COLO668 (cell line): ENCODE measurements around the gene CALCOCO1.
"Not testable (repeated sequence)": the region's sequence is repeated elsewhere in the genome, so short reads cannot be mapped to it uniquely, and the experiment has no call there.

Source experiments
- DNase-seq: peaks from one replicate; lab custom pipeline; 2025; ENCODE audit not compliant: unreplicated experiment; lab: John Stamatoyannopoulos, UW

Gene CALCOCO1

GRCh38 chr12:53734425-53734824 is 7.2 kb upstream of the CALCOCO1 start:
- DNase-seq = no peak

GRCh38 chr12:53733807-53734200 is 6.6 kb upstream of the CALCOCO1 start:
- no peak for DNase-seq

DNA sequence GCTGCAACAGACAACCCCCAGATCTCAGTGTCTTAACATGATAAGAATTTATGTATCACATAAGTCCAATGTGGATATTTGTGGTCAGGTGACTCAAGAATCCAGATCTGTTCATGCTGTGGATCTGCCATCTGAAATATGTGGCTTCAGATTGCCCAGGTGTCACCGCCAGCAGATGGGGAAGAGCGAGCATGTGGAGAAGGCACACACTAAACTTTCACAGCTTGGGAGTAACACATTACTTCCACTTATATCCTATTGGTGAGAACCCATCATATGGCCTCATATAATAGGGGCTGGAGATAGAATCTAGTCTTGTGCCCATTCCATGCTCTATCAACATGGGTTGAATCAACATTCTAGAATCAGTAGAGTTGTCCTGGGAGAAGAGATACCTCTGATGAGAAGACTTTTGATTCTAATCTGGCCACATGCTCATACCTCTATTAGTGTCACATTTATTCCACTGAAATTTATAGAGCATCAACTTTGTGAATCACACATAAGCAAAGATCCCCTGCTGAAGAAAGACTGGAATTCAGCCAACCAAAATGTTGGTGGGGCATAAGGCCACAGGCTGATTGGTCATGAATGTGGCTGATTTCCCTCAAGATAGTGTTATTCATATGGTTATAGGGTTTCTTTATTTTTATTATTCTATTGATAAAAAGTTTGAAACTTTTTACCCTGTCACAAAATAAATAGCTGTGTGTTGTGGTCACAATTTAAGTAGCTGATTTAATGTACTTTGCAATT is 6.0 kb upstream of the CALCOCO1 start:
- DNase-seq = no peak

GRCh38 chr12:53729644-53730043 is 2.4 kb upstream of the CALCOCO1 start:
- DNase-seq = no peak

DNA sequence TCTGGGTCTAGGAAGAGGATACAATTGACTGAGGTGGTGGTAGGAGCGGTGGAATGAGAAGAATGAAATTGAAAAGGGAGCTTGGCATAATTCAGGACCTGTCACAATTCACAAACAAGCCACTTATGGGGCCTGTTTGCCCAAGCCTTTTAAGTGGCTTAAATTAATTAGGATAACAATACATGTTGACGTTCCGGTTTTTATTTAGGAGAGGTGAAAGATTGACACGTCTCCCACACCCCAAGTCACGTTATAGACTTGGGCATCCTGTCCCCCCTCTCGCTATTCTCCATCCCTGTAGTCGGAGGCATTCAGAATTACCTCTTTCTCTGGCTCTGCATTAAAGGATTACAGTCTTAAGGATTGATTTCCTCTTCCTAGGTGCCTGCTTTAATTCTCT is 954 bp upstream of the CALCOCO1 start:
- DNase-seq = no peak

- no peak for DNase-seq
Observed at GRCh38 chr12:53726946-53727309, 324 bp downstream of the CALCOCO1 start.

DNA sequence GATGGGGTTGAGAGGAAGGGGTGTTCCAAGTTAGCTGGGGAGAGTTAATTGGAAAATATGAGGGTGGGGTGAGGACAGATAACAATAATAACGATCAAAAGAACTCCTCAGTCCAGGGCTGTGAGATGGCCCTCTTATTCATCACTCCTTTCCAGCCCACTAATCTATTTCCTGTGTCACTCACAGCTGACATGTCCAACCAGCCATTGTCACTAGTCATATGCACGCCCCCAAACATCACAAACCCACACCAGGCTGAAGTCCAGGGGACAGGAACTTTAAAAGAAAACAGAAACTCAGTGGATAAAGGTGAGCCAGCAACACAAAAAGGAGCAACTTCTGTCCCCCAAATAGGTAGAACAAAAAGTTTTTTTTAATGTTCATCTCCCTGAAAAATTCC is 911 bp downstream of the CALCOCO1 start:
- no peak for DNase-seq

DNA sequence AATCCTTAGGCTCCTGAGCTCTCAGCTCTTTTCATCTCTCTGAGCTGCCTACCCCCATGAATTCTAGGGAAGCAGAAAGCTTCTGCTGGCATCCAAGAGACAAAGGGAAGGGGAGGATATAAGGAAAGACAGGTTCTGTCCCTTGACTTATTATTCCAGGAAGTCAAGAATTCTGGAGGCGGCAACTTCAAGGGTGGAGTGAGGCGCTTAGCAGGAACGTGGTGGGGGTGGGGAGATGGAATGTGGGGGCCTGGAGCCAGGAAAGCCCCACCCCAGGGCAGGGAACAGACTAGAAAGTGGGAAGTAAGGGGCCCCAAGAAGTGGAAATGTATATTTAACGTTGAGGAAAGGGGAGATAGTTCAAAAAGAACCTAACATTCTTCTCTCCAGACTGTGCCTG is 1.4 kb downstream of the CALCOCO1 start:
- no peak for DNase-seq

DNA sequence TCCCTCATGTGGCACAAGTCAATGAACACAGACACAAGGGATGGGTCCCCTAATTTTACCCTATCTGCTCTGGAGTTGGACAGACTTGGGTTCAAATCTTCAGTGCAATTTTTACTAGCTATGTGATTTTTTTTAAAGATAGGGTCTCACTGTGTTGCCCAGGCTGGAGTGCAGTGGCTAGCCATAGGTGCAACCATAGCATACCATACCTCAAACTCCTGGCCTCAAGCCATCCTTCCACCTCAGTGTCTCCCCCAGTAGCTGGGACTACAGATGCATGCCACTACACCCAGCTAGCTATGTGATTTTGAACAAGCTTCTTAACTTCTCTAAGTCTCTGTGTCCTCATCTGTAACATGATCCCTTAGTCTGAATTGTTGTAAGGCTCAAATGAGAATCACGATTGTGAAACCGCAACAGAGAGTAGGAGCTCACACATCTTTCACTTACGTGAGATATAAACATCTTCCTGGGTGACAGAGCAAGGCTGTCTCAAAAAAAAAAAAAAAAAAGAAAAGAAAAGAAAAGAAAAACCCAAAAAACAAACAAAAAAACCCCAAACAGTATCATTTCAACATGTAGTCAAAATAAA is 4.7 kb downstream of the CALCOCO1 start:
- no peak for DNase-seq

GRCh38 chr12:53720946-53721345 is 6.3 kb downstream of the CALCOCO1 start:
- DNase-seq = no peak

GRCh38 chr12:53719649-53720048 is 7.6 kb downstream of the CALCOCO1 start:
- DNase-seq = no peak

GRCh38 chr12:53718567-53718966 is 8.7 kb downstream of the CALCOCO1 start:
- not testable (repeated sequence) for DNase-seq

DNA sequence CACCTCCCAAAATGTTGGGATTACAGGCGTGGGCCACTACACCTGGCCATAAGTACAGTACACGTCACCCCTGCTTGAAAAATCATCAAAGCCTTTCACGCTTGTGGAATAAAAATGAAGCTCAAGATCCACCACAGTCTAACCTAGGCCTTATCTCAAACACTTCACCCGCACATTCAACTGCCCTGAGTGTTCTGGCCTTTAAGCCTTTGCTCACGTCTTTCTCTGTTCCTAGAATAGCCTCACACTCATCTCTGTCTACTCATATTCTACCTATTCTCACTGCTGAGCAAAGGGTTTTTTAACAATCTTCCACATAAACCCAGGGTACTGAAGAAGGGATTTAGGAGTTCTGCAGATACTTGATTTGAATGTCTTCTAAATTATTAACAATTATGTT is 9.9 kb downstream of the CALCOCO1 start:
- no peak for DNase-seq

DNA sequence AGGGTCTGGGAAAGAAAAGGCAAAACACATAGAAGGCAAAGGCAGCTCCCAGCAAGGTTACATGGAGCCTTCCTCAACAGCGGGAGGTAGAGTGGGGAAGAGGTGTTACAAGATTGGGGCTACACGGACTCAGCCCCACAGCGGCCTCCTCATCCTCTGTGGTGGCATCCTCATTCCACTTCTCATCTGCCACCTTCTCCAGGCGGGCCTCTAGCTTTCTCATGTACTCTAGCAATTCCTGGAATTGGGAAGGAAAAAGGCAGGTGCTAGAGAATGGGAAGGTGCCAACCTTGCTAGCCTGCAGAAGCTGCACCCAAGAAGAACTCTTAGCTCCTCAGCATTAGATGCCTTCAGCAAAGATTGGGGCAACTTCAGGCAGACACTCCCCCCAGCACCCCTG is 13.2 kb downstream of the CALCOCO1 start:
- DNase-seq = no peak

DNA sequence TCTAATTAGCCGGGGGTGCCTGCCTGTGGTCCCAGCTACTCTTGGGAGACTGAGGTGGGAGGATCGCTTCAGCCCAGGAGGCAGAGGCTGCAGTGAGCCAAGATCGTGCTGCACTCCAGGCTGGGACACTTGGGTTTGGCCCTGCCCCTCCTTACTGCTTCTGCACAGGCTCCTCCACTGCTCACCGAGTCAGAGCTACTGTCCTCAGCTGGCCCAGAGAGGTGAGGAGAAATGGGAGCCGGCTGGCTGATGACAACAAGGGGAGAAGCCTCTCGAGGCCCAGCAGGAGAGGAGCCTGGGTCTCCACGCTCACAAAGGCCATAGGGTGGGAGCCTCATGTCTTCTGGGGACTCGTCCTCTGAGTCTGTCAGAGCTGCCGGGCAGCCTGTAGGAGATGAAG is 13.7 kb downstream of the CALCOCO1 start:
- DNase-seq = no peak

DNA sequence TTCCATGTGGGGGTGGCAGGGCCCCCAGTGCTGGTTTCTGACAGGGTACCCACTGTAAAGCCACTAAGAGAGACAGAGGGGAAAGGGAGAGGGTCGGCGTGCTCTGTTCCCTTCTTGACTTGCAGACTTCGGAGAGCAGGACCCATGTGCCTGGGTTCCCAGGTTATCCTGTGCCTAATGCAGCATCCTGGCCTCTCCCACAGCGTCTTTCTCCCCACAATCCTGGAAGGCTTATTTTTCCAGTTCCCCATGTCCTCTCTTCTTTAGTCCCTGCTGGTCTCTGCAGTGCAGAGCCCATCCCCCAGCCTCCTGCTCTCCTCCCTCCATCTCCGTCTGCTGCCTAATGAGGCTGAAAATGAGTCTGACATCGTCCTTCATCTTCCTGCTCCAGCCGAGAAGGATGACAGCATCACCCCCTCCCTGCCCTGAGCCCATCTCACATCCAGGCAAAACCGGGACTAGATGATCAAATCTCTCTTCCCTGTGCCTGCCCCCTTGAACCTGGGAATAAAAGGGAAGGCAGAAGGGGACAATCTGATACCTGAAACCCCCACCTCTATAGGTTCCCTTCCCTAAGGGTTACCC is 15.1 kb downstream of the CALCOCO1 start:
- no peak for DNase-seq

- DNase-seq = no peak
Observed at GRCh38 chr12:53710091-53710490, 17.2 kb downstream of the CALCOCO1 start.

DNA sequence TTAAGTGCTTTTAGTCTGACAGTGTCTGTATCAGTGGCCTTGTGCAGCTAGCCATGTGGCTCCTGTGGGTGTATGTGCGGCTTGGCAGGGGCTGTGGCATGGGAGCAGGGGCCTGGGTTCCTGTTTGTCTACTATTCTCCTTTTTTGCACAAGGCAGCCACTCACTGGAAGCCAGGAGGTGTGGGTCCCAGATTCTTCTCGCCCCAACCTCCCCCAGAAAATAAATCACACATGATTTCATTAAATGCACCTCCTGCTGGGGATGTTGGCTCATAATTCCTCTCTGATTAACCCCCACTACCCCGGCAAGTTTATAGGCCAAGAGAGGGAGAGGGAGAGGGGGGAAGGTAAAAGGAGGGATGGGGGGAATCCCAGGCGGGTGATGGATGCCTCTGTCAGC is 17.6 kb downstream of the CALCOCO1 start:
- no peak for DNase-seq

DNA sequence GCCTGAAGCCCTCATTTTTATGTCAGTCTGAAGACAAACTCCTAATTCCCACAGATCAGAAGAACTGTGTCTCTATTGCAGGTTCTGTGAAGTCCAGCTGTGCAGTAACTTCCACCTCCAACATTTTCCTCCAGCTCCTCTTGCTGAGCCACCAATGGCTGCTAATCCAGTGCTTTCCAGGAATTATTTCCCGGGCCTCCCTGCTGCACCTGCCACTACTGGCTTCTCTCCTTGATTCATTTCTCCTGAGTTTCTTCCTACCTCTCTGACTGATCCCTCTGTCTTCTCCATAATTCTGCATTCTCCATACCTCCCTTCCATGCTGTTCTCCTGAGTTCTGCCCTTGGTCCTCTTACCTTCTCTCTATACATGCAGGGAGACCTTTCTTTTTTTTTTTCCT is 21.2 kb downstream of the CALCOCO1 start:
- DNase-seq = no peak

DNA sequence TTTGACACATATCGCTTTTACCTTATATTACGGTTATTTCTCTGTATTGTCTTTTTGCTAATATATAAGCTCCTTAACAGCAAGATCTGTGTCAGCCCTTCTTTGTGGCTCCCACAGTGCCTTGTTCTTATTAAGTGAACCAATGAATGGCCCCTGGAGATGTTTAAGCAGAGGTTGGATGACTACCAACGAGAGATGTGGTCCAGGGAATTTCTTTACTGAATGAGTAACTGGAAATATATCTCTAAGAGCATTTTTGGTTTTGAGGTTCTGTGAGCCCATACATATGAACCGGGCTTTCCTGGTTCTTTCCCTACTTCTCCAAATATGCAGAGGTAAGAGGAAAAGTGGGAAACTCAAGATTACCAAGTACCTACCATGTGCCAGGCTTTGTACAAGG is 23.5 kb downstream of the CALCOCO1 start:
- no peak for DNase-seq

GRCh38 chr12:53701518-53702264 is 25.6 kb downstream of the CALCOCO1 start:
- DNase-seq = peak; percentile 47

- DNase-seq = no peak
Observed at GRCh38 chr12:53700567-53700966, 26.7 kb downstream of the CALCOCO1 start.
